IPS-18a (cell line): ENCODE measurements around the gene PARVG.

ENCODE experiments used
- H3K27ac ChIP-seq: one replicate; pipeline ENCODE4 v1.5.1; 2013; ENCODE audit warnings: low read length
- H3K27me3 ChIP-seq: one replicate; pipeline ENCODE4 v1.6.1; 2013; ENCODE audit warnings: mild to moderate bottlenecking, low read length; ENCODE audit not compliant: control insufficient read depth, insufficient read depth
- H3K36me3 ChIP-seq: one replicate; pipeline ENCODE4 v1.6.1; 2013; ENCODE audit warnings: low read depth, low read length; ENCODE audit not compliant: control insufficient read depth
- H3K4me1 ChIP-seq: one replicate; pipeline ENCODE4 v1.6.1; 2013; ENCODE audit warnings: low read depth, low read length; ENCODE audit not compliant: control insufficient read depth
- H3K4me3 ChIP-seq: one replicate; pipeline ENCODE4 v1.5.1; 2013; ENCODE audit warnings: low read length
- H3K9ac ChIP-seq: one replicate; pipeline ENCODE4 v1.6.1; 2013; ENCODE audit warnings: mild to moderate bottlenecking, low read length, moderate library complexity
- H3K9me3 ChIP-seq: one replicate; pipeline ENCODE4 v1.6.1; 2013; ENCODE audit warnings: low read depth, low read length; ENCODE audit not compliant: control insufficient read depth

Gene PARVG

GRCh38 chr22:44167501-44167900 lies 13.2 kb upstream of the PARVG start:
- Histone ChIP-seq H3K27ac (no peak overlapping the region), H3K4me1 (peaks cover 12% of the 10 kb centered on the region), H3K9ac (no peak overlapping the region), H3K27me3 (no peaks in the 10 kb centered on the region), H3K4me3 (no peak overlapping the region), H3K36me3 (no peaks in the 10 kb centered on the region), H3K9me3 (no peaks in the 10 kb centered on the region)

- Histone ChIP-seq H3K36me3 (no peaks in the 10 kb centered on the region), H3K27ac (no peak overlapping the region), H3K4me1 (peaks cover 19% of the 10 kb centered on the region), H3K9me3 (no peaks in the 10 kb centered on the region), H3K27me3 (no peaks in the 10 kb centered on the region), H3K4me3 (no peak overlapping the region), H3K9ac (no peak overlapping the region)
Measured at GRCh38 chr22:44168206-44168605, 12.5 kb upstream of the PARVG start.

GRCh38 chr22:44170470-44170869 lies 10.3 kb upstream of the PARVG start:
- Histone ChIP-seq H3K27me3 (no peaks in the 10 kb centered on the region), H3K9ac (no peak overlapping the region), H3K27ac (no peak overlapping the region), H3K4me3 (no peak overlapping the region), H3K4me1 (peaks cover 24% of the 10 kb centered on the region), H3K9me3 (no peaks in the 10 kb centered on the region), H3K36me3 (no peaks in the 10 kb centered on the region)

- peaks cover 24% of the 10 kb centered on the region for H3K4me1 ChIP-seq
- H3K27me3 ChIP-seq: no peaks in the 10 kb centered on the region
- H3K27ac ChIP-seq: no peak overlapping the region
- H3K9ac ChIP-seq: no peak overlapping the region
- no peaks in the 10 kb centered on the region for H3K9me3 ChIP-seq
- no peak overlapping the region for H3K4me3 ChIP-seq
- no peaks in the 10 kb centered on the region for H3K36me3 ChIP-seq
Measured at GRCh38 chr22:44171561-44171960, 9.2 kb upstream of the PARVG start.

- Histone ChIP-seq H3K9me3 (no peaks in the 10 kb centered on the region), H3K4me1 (peaks cover 24% of the 10 kb centered on the region), H3K36me3 (no peaks in the 10 kb centered on the region), H3K27ac (no peak overlapping the region), H3K27me3 (no peaks in the 10 kb centered on the region), H3K4me3 (no peak overlapping the region), H3K9ac (no peak overlapping the region)
Measured at GRCh38 chr22:44172370-44173108, 8.2 kb upstream of the PARVG start.

- Histone ChIP-seq H3K9me3 (no peaks in the 10 kb centered on the region), H3K27me3 (no peaks in the 10 kb centered on the region), H3K4me3 (no peak overlapping the region), H3K36me3 (no peaks in the 10 kb centered on the region), H3K4me1 (peaks cover 24% of the 10 kb centered on the region), H3K27ac (no peak overlapping the region), H3K9ac (no peak overlapping the region)
Measured at GRCh38 chr22:44173154-44173553, 7.6 kb upstream of the PARVG start.

GRCh38 chr22:44175676-44176075 lies 5.0 kb upstream of the PARVG start:
- Histone ChIP-seq H3K4me3 (no peak overlapping the region), H3K9me3 (no peaks in the 10 kb centered on the region), H3K36me3 (no peaks in the 10 kb centered on the region)

GRCh38 chr22:44179196-44179988 lies 1.3 kb upstream of the PARVG start:
- H3K9ac ChIP-seq: no peak overlapping the region
- H3K4me3 ChIP-seq: no peak overlapping the region
- H3K27ac ChIP-seq: no peak overlapping the region
- no peaks in the 10 kb centered on the region for H3K9me3 ChIP-seq
- no peaks in the 10 kb centered on the region for H3K36me3 ChIP-seq
- no peaks in the 10 kb centered on the region for H3K27me3 ChIP-seq
- peaks cover 14% of the 10 kb centered on the region for H3K4me1 ChIP-seq

More at GRCh38 chr22:44175676-44176075, 5.0 kb upstream of the PARVG start:
- peaks cover 31% of the 10 kb centered on the region for H3K4me1 ChIP-seq
- H3K27ac ChIP-seq: no peak overlapping the region
- H3K27me3 ChIP-seq: no peaks in the 10 kb centered on the region
- H3K9ac ChIP-seq: no peak overlapping the region

GRCh38 chr22:44179989-44180705 lies 578 bp upstream of the PARVG start:
- Histone ChIP-seq H3K27me3 (no peaks in the 10 kb centered on the region), H3K4me1 (peaks cover 14% of the 10 kb centered on the region), H3K9me3 (no peaks in the 10 kb centered on the region), H3K36me3 (no peaks in the 10 kb centered on the region), H3K27ac (no peak overlapping the region), H3K4me3 (no peak overlapping the region), H3K9ac (no peak overlapping the region)

GRCh38 chr22:44181033-44181911 lies 547 bp downstream of the PARVG start:
- H3K9ac ChIP-seq: no peak overlapping the region

More at GRCh38 chr22:44181033-44181911, 547 bp downstream of the PARVG start:
- no peaks in the 10 kb centered on the region for H3K9me3 ChIP-seq
- peaks cover 14% of the 10 kb centered on the region for H3K4me1 ChIP-seq
- no peaks in the 10 kb centered on the region for H3K36me3 ChIP-seq
- H3K4me3 ChIP-seq: no peak overlapping the region
- no peaks in the 10 kb centered on the region for H3K27me3 ChIP-seq
- no peak overlapping the region for H3K27ac ChIP-seq
